HG03095 (cell line): Measurements from ENCODE around the gene SDK1.

Experiments used
- ATAC-seq: cut with Tn5 transposase; IDR thresholded peaks from one replicate; pipeline ENCODE4 v1.9.1; 2021; ENCODE audit warnings: moderate library complexity; ENCODE audit not compliant: unreplicated experiment

The SDK1 gene, protein sequence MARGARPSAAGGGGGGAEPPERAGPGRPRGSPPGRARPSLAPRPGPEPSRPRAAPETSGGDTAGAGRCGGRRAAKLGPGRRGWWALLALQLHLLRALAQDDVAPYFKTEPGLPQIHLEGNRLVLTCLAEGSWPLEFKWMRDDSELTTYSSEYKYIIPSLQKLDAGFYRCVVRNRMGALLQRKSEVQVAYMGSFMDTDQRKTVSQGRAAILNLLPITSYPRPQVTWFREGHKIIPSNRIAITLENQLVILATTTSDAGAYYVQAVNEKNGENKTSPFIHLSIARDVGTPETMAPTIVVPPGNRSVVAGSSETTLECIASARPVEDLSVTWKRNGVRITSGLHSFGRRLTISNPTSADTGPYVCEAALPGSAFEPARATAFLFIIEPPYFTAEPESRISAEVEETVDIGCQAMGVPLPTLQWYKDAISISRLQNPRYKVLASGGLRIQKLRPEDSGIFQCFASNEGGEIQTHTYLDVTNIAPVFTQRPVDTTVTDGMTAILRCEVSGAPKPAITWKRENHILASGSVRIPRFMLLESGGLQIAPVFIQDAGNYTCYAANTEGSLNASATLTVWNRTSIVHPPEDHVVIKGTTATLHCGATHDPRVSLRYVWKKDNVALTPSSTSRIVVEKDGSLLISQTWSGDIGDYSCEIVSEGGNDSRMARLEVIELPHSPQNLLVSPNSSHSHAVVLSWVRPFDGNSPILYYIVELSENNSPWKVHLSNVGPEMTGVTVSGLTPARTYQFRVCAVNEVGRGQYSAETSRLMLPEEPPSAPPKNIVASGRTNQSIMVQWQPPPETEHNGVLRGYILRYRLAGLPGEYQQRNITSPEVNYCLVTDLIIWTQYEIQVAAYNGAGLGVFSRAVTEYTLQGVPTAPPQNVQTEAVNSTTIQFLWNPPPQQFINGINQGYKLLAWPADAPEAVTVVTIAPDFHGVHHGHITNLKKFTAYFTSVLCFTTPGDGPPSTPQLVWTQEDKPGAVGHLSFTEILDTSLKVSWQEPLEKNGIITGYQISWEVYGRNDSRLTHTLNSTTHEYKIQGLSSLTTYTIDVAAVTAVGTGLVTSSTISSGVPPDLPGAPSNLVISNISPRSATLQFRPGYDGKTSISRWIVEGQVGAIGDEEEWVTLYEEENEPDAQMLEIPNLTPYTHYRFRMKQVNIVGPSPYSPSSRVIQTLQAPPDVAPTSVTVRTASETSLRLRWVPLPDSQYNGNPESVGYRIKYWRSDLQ (N-terminal part only)

DNA sequence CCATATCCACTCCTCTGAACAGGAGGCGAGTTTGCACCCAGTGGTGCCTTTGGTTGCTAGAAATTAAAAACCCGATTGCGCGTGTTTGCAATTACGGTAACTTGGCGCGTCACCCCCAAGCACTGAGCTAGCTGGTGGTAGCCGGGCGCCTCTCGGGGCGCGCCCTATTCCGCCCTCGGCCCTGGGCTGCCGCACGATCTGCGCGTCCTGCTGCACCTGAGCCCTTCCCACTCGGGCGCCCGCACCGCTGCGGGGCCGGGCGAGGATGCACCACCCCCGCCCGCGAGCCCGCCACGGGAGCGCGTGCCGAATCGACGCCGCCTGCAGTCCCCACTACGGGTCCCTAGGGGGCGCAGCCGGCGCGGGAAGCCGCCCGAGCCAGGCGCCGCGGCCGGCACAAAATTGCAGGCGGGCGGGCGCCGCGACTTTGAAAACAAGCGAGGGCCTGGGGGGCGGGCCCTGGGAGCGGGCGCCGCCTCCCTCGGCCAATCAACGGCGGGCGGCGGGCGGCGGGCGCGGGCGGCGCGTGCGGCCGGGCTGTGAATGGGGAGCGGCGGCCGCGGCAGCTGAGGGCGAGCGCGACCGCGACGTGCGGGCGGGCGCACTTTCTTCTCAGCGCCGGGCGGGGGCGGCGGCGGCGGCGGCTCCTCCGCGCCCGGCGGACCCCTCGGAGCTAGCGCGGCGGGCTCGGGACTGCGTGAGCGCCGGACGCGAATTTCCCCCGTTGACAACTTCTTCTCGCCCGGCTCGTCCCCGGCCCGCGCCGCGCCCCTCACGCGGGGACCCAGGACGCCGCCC, at the start of gene SDK1:
SDK1 (plus strand) TSS at position 602 of the 798 bp plus-strand sequence. CDS start 335 bp downstream, outside the sequence.
- ATAC-seq = peak; percentile 96

DNA sequence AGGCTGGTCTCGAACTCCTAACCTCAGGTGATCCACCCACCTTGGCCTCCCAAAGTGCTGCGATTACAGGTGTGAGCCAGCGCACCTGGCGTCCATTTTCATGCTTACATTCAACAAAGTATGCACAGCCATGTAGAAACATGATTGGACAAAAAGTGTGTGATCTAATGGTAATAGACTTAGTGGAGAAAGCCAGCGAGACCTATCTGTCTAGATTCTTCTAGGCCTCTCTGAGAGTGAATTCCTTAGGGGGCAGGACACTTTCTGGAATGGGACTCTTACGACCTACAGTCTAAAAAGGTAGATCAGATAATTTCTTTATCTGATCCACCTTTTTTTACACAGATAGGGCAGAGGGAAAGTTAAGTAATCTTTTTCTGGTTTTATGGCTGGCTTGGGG, 46.3 kb upstream of the SDK1 start:
- ATAC-seq = no peak

DNA sequence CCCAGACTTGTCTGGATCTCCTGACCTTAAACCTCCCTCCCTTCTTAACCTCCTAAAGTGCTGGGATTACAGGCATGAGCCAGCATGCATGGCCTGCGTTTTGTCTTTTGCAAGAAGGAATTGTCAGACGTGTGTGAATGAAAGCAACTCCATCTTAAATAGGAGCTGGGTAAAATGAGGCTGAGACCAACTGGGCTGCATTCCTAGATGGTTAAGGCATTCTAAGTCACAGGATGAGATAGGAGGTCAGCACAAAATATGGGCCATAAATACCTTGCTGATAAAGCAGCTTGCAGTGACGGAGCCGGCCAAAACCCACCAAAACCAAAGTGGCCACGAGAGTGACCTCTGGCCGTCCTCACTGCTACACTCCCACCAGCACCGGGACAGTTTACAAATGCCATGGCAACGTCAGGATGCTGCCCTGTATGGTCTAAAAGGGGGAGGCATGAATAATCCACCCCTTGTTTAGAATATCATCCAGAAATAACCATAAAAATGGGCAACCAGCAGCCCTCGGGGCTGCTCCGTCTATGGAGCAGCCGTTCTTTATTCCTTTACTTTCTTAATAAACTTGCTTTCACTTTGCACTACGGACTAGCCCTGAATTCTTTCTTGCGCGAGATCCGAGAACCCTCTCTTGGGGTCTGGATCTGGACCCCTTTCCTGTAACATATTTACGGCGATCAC, 41.2 kb upstream of the SDK1 start:
- no peak for ATAC-seq

DNA sequence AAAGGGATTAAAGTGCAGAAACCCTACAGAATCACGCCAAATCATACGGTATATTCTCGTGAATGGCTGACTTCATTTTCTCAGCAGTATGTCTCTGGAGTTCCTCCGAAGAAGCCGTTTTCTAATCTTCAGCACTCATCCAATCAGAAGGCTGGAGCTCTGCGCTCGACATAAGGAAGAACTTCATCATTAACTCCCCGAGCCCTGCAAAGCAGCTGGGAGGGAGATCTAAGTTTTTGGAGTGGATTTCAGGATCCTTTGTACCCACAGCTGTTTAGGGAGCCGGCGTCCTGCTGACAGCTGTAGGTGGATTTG, 40.7 kb upstream of the SDK1 start:
- ATAC-seq = no peak

DNA sequence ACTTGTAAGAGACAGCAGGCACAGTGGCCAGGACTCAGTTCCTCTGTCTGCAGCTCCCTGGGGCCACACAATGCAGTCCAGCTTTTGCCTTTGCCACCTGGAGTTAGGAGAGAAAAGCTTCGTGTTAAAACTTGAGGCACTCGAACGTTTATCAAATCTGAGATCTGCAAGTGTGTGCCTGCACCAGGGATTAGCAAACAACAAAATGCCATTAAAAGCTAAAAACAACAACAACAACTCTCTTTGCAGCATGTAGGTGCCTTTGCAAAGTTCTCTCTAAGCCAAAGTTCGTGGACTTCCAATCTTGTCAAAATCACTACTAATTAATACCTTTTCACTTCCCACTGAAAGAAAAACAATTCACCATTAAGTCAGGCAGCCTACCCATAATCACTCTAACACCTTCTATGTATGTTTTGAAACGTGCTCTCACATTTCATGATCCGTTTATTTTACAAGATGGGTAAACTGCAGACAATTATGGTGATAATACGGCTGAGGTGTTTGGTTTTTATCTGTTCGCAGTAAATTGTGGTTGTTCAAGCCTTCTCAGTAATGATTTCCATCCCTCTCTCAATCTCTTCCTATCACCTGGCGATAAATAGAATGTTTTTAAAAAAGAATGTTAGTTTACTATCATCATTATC, 36.2 kb upstream of the SDK1 start:
- ATAC-seq = no peak

DNA sequence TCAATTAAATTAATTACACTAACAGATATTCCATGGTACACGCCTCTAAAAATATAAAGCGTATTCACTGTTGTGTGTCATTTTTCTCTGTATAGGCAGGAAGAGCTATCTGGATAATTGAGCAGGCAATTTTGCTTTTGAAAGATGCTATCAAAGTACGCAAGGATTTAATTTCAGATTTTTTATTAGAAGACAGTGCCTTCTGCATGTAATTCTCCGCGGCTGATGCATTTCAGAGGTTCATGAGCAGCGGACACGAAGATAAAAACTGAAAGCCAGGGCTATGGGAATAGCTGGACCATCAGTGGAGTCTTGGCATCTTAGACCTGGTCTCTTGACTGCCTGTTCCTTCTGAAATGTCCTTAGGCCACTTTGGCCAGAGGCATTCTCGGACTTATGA, 35.7 kb upstream of the SDK1 start:
- ATAC-seq = no peak

DNA sequence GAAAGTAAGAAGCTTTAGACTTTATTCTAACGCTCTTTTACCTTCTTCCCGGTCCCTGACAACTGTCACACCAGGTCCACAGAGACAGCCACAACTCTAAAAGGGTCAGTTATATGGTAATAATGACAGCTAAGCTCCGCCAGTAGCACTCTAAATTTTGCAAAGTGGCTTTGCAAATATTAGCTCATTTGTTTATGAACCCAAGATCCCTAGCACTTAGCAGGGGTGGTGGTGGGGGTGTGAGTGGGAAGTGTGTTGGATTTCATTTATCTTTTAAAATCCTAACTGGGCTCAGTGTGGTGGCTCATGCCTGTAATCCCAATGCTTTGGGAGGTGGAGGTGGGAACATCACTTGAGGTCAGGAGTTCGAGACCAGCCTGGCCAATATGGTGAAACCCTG, 34.8 kb upstream of the SDK1 start:
- no peak for ATAC-seq

DNA sequence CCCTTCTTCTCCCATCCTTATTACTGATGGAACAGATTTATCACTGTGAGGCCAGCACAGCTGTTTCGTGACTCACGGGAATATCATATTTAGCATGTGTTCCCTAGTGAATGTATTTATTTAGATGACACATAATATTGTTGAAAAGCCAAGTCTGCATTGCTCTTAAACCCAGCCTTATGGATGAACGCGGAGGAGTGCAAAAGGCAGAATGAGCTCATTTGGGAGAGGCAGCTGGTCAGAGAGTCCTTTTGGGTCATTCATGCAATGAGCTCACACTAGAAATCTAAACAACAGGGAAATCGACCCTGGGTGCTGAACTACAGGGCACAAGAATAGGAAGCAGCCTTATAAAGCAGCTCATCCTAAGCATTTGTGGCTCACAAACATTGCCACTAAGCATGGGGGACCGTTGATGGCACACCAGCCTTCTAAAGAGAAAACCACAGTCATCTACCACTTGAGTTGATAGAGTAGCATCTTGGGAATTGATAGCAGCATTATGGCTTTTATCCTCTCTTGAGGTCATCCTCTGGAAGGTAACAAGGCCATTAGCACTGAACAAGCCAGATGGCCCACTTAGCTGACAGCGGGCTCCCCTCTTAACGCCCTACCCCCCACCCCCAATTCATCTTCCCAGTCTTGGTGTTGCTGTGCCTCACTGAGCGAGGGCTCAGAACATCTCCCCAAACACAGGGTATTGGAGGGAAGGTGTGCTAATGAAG, 32.9 kb upstream of the SDK1 start:
- ATAC-seq = no peak

DNA sequence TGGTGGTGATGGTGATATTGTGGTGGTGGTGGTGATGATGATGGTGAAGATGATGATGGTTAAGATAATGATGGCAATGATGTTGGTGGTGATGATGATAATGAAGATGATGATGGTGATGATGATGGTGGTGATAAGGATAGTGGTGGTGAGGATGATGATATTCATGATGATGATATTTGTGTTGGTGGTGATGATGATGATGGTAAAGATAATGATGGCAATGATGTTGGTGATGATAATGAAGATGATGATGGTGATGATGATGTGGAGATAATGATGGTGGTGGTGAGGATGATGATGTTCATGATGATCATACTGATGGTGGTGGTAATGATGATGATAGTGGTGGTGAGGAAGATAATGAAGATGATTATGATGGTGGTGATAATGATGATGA, 30.7 kb upstream of the SDK1 start:
- no peak for ATAC-seq

DNA sequence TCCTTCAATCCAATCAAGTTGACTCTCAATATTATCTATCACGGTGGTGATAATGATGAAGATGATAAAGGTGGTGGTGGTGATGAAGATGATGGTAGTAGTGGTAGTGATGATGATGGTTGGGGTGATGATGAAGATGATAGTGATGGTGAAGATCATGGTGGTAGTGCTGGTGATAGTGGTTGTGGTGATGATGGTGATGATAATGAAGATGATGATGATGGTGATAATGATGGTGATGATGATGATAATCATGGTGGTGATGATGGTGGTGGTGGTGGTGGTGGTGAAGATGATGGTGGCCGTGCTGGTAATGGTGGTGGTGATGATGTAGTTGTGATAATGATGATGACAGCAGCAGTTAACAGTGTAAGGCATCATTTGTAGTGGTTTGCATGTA, 29.8 kb upstream of the SDK1 start:
- no peak for ATAC-seq

DNA sequence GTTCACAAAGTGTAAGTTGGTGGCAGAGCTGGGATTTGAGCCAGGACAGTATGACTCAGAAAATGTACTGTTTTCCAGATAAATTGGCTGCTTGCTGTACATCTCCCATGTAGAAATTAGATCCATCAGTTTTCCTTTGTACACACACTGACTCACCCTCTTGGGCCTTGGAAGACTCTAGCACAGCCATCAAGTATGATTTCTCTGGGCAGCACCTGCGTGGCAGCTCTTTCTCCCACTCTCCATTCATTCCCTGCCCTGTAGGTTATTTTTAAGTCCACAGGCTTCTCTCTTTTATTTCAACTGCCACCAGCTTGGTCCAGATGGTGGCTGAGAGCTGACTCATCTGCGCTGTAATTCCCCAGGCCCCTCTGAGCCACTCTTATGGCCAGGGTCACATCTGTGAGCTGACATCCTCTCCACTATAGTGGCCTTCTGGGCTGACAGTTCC, 28.3 kb upstream of the SDK1 start:
- no peak for ATAC-seq

DNA sequence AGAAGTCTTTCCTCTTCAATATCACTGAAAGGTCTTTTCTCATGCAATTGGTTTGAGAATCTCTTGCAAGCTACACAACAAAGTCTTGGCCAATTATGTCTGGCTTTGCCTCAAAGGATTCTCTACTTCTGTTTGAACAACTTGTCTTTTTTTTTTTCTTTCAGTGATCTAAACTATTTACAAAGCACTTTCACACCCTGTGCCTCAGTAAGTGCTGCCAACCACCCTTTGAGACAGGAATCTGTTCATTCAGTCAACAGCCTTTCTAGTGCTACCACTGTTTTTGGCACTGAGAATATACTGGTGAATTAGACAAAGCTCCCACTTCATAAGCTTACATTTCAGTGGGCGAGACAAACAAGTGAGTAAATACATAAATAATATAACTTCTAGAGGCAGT, 26.9 kb upstream of the SDK1 start:
- ATAC-seq = no peak

DNA sequence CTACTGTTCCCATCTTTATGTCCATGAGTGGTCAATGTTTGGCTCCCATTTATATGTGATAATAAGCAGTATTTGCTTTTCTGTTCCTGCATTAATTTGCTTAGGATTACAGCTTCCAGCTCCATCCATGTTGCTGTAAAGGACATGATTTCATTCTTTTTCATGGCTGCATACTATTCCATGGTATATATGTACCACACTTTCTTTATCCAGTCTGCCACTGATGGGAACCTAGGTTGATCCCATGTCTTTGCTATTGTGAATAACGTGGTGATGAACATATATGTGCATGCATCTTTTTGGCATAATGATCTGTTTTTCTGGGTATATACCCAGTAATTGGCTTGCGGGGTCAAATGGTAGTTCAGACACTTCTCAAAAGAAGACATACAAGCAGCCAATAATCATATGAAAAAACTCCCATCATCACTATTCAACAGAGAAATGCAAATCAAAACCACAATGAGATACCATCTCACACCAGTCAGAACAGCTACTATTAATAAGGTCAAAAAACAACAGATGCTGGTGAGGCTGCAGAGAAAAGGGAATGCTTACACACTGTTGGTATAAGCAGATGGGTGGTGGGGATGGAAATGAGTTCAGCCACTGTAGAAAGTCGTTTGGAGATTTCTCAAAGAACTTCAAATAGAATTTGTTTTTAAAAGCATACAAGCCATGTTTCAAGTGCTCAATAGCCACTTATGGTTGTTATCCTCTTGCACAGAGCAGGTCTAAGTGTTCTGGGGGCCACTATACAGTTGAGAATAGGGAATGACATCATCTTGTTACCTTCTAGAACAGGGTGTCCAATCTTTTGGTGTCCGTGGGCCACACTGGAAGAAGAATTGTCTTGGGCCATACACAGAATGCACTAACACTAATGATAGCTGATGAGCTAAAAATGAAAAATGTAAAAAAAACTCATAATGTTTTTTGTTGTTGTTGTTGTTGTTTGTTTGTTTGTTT, 23.2 kb upstream of the SDK1 start:
- no peak for ATAC-seq

DNA sequence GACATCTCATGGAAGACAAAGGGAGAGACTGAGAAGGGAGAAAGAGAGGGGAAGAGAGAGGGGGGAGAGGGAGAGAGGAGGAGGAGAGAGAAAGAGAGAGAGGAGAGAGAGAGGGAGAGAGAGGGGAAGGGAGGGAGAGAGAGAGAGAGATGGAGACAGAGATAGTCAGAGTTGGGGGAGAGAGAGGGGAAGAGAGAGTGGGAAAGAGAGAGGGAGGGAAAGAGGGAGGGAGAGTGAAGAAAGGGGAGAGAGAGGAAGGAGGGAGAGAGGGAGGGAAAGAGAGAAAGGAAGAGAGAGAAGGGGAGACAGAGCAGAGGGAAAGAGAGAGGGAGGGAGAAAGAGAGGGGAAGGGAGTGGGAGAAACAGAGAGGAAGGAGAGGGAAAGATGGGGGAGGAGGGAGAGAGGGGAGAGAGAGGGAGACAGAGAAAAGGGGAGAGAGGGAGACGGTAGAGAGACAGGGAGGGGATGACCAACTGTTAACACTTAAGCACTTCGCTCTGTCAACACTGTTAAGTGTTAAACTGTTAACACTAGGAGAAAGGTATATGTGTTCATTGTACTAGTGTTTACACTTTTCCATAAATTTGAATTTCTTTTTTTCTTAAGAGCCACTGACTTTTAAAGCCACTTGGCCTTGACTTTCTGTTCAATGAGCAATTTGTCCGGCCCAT, 21.8 kb upstream of the SDK1 start:
- ATAC-seq = no peak

DNA sequence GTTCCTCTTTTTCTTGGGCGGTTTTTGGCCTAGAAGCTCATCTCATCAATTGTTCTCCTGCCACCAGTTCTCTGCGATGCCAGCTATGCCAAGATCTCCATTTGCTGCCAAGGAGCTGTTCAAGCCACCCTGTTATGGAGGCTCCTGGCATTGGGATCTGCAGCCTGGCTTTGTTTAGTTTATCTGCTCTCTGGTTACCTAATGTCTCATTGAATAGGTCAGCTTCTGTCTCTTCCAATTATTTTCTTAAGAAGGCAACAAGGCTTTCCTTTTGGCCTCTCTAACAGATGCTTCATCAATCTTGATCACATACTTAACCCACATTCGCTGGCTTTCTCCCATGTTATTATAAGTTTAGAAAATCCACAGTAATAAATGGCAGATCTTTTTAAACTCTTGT, 20.6 kb upstream of the SDK1 start:
- no peak for ATAC-seq

DNA sequence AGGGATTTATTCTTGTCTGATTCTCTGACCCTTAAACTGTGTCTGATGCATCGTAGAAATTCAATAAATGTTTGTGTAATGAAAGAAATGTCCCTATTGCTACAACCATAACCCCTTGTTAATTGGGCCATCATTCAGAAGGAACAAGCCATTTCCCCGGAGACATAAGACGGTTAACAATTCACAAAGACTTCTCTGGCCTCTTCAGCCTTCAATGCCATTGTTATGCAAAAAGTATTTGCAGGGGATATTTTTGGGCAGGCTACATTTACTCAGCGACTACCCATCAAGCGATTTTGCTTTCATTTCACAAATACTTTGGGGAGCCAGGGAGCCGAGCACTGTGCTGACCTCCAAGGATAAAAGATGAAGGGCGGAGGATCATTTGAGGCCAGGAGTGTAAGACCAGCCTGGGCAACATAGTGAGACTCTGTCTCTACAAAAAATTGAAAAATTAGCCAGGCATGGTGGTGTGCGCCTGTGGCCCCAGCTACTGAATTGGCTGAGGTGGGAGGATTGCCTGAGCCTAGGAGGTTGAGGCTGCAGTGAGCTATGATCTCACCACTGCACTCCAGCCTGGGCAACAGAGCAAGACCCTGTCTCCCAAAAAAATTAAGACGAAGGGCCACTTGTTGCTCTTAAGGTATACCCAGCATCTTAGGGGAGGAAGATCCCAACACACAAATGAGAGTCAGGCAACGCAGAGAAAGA, 20.0 kb upstream of the SDK1 start:
- ATAC-seq = no peak

DNA sequence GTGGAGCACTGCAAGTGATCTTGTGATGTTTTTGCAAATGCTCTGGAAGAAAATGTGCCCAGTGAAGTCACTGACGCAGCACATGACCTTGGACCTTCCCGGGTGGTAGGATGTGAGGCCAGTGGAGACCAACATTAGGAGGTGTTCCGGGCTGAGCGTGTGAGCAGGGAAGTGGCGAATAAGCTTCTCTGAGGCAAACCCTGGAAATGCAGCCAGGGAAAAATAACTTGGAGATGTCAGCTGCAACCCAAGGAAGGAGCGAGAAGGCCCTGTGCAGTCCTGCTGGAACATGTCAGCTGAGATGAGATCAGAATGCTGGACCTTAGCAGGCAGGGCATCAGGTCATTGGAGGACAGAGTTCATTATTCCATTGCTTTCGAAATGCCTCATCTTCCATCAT, 18.6 kb upstream of the SDK1 start:
- no peak for ATAC-seq
